HG03025 (cell line): ENCODE results near the gene GH2.
A peak's percentile ranks its signal among the peaks of the same experiment; 100 is the strongest.
"Not testable (repeated sequence)": the region's sequence is repeated elsewhere in the genome, so short reads cannot be mapped to it uniquely, and the experiment has no call there.

Experiments used
- ATAC-seq: cut with Tn5 transposase; IDR thresholded peaks from one replicate; pipeline ENCODE4 v1.9.1; 2021; ENCODE audit warnings: mild to moderate bottlenecking, moderate library complexity; ENCODE audit not compliant: unreplicated experiment, low FRiP score

The GH2 gene

GRCh38 chr17:63878413-63878812 is 3.3 kb downstream of the GH2 start:
- not testable (repeated sequence) for ATAC-seq

GRCh38 chr17:63874693-63875092 is 7.1 kb downstream of the GH2 start:
- ATAC-seq, result not testable (repeated sequence)

- not testable (repeated sequence) for ATAC-seq
Measured at GRCh38 chr17:63874061-63874626, 7.6 kb downstream of the GH2 start.

- ATAC-seq, result not testable (repeated sequence)
Measured at GRCh38 chr17:63873577-63873976, 8.2 kb downstream of the GH2 start, which contains the start of gene CSH2. CSH2 (minus strand) TSS chr17:63873677; CDS start chr17:63873614, 63 bp downstream.

- not testable (repeated sequence) for ATAC-seq
Measured at GRCh38 chr17:63871646-63872365, 9.9 kb downstream of the GH2 start.

GRCh38 chr17:63870292-63870665 is 11.5 kb downstream of the GH2 start:
- ATAC-seq, result not testable (repeated sequence)

GRCh38 chr17:63869491-63870291 is 12.1 kb downstream of the GH2 start:
- not testable (repeated sequence) for ATAC-seq

- not testable (repeated sequence) for ATAC-seq
Measured at GRCh38 chr17:63866625-63867024, 15.1 kb downstream of the GH2 start.

GRCh38 chr17:63859257-63859656 is 22.5 kb downstream of the GH2 start:
- ATAC-seq, result no peak

- ATAC-seq, result not testable (repeated sequence)
Measured at GRCh38 chr17:63856425-63856824, 25.3 kb downstream of the GH2 start.

- ATAC-seq, result no peak
Measured at GRCh38 chr17:63855185-63855584, 26.6 kb downstream of the GH2 start.

- ATAC-seq, result no peak
Measured at GRCh38 chr17:63854709-63855108, 27.0 kb downstream of the GH2 start.

GRCh38 chr17:63853260-63853659 is 28.5 kb downstream of the GH2 start:
- no peak for ATAC-seq

GRCh38 chr17:63850401-63850800 is 31.3 kb downstream of the GH2 start:
- ATAC-seq, result no peak

- peak; percentile 77 for ATAC-seq
Measured at GRCh38 chr17:63848834-63849689, 32.7 kb downstream of the GH2 start.

- ATAC-seq, result no peak
Measured at GRCh38 chr17:63847525-63848249, 34.1 kb downstream of the GH2 start.

GRCh38 chr17:63845509-63845908 is 36.2 kb downstream of the GH2 start:
- ATAC-seq, result no peak

GRCh38 chr17:63843910-63844677 is 37.6 kb downstream of the GH2 start:
- ATAC-seq, result no peak

GRCh38 chr17:63843387-63843888 is 38.3 kb downstream of the GH2 start:
- ATAC-seq, result not testable (repeated sequence)
